GM12875 (cell line): Measurements from ENCODE around the gene ATP1A2.

Source experiments
- H3K4me3 ChIP-seq: one replicate; pipeline ENCODE4 v1.5.1; 2011; ENCODE audit warnings: low read depth, low read length, control low read depth
- TF ChIP-seq, protein P1 (sequence below): IDR thresholded peaks from 2 replicates; pipeline ENCODE4 v1.5.1; 2011; ENCODE audit warnings: low read depth, mild to moderate bottlenecking, control low read depth, inconsistent platforms, low read length, moderate library complexity, borderline replicate concordance; ENCODE audit not compliant: insufficient read depth

ATP1A2 gene

DNA sequence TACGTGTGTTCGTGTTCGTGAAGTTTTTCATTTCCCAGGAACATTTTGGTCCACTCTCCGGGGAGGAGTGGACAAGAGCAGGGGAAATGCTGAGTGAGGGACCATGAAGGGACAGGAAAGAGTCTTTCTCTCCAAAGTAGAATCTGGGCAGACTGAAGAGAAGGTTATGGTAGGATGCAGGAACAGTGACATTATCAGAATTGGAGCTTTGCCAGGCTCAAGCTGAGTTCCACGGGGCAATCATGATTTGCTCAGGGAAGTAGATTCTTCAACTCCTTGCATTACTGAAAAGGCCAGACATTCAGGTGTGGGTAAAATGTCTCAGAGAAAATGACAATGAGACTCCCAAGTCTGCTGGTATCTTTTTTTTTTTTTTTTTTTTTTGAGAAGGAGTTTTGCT is 52.5 kb downstream of the ATP1A2 start:
- TF ChIP-seq, protein P1, sequence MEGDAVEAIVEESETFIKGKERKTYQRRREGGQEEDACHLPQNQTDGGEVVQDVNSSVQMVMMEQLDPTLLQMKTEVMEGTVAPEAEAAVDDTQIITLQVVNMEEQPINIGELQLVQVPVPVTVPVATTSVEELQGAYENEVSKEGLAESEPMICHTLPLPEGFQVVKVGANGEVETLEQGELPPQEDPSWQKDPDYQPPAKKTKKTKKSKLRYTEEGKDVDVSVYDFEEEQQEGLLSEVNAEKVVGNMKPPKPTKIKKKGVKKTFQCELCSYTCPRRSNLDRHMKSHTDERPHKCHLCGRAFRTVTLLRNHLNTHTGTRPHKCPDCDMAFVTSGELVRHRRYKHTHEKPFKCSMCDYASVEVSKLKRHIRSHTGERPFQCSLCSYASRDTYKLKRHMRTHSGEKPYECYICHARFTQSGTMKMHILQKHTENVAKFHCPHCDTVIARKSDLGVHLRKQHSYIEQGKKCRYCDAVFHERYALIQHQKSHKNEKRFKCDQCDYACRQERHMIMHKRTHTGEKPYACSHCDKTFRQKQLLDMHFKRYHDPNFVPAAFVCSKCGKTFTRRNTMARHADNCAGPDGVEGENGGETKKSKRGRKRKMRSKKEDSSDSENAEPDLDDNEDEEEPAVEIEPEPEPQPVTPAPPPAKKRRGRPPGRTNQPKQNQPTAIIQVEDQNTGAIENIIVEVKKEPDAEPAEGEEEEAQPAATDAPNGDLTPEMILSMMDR: no peak

GRCh38 chr1:160168609-160169369 is 53.2 kb downstream of the ATP1A2 start:
- H3K4me3 ChIP-seq: no peak overlapping the region
- TF ChIP-seq, protein P1: 0 out of 2 replicates have a peak, but pooled peaks have one; percentile 1

More for the DNA sequence above, 52.5 kb downstream of the ATP1A2 start:
- H3K4me3 ChIP-seq: no peak overlapping the region

DNA sequence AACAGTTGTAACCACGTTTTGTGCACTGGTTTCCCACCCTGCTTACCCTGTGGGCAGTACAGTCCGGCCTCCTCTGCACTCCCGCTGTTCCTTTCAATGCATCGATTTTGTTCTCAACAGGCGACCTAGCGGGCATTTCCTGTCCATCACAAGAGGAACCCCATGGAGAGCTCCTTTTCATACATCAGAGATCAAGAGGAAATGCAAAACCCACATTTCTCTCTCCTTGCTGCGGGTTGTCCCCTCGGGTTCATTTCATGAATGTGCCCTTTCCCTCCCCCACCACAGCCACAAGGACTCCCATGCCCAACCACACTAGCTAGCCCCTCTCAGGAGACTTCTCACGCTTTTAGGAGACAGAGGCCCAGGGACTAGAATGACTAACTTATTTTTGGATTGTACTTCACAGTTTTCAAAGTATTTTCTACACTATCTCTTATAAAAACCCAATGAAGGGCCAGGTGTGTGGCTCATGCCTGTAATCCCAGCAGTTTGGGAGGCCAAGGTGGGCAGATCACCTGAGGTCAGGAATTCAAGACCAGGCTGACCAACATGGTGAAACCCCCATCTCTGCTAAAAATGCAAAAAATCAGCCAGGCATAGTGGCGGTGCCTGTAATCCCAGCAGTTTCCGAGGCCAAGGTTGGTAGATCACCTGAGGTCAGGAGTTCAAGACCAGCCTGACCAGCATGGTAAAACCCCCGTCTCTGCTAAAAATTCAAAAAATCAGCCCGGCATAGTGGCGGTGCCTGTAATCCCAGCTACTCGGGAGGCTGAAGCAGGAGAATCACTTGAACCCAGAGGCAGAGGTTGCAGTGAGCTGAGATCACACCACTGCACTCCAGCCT is 54.2 kb downstream of the ATP1A2 start:
- TF ChIP-seq, protein P1: no peak
- no peak overlapping the region for H3K4me3 ChIP-seq

GRCh38 chr1:160171354-160171753 is 55.8 kb downstream of the ATP1A2 start:
- TF ChIP-seq, protein P1: no peak
- no peak overlapping the region for H3K4me3 ChIP-seq

DNA sequence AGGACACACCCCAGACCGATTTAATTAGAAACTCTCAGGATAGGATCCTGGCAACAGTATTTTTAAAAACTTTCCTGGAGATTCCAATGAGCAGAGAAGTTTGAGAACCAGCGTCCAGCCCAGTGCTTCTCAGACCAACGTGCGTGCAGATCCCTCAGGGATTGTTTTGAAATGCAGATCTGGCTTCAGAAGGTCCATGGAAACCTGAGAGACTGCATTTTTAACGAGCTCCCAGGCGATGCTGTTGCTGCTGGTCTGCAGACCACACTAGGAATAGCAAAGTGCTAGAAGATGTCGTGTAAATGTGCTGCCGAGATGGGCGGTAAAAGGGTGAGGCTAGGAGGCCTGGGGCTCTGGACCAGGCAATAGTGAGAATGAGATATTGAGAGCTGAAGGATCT is 56.4 kb downstream of the ATP1A2 start:
- H3K4me3 ChIP-seq: no peak overlapping the region
- TF ChIP-seq, protein P1: no peak

- TF ChIP-seq, protein P1: no peak
- H3K4me3 ChIP-seq: no peak overlapping the region
Measured at GRCh38 chr1:160177231-160177630, 61.7 kb downstream of the ATP1A2 start.
